ENCODE data around the gene PRICKLE1.

The PRICKLE1 gene

GRCh38 chr12:42589465-42590329, at the start of gene PRICKLE1:
TSS of gene PRICKLE1 (minus strand) at chr12:42589746. CDS start at chr12:42472516, 117,230 bp downstream.
- DNase-seq (ENCODE audit: low read depth in 2 of 2, low spot score in 1 of 2) = no peak

DNA sequence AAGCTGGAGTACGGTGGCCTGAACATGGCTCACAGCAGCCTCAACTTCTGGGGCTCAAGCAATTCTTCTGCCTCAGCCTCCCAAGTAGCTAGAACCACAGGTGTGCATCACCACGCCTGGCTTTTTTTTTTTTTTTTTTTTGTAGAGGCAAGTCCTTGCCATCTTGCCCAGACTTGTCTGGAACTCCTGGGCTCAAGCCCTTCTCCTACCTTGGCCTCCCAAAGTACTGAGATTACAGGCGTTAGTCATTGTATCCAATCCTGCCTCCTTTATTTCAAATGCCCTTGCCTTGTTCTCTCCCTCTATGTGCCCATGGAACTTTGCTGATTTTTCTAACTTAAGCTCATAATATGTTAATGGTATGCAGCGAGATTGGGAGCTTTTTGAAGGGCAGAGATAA, 49.2 kb upstream of the PRICKLE1 start:
- DNase-seq (ENCODE audit: low read depth in 2 of 2, low spot score in 1 of 2) = no peak

- DNase-seq (ENCODE audit: low read depth in 2 of 2, low spot score in 1 of 2) = no peak
Measured at GRCh38 chr12:42638011-42638410, 48.5 kb upstream of the PRICKLE1 start.

DNA sequence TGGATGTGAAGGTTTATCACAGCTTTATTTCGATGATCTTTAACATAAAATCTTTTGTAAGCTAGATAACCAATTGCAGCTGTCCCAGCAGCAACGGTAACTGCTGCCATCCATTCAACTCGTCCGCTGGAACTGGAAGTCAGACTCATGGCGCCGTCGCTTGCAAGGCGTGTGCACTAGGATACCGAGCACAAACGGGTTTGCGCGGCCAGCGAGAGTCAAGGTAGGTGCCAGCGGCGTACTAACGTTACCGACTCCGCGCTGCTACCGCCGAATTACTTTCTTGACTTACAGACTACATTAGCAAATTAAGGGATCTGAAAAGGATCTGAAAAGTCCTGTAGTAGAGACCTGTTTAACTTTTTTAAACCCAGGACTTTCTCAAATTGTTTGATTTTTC, 47.4 kb upstream of the PRICKLE1 start:
- no peak for DNase-seq (ENCODE audit: low read depth in 2 of 2, low spot score in 1 of 2)

GRCh38 chr12:42633594-42633993, 44.0 kb upstream of the PRICKLE1 start:
- DNase-seq (ENCODE audit: low read depth in 2 of 2, low spot score in 1 of 2) = no peak

GRCh38 chr12:42631513-42631912, 42.0 kb upstream of the PRICKLE1 start:
- no peak for DNase-seq (ENCODE audit: low read depth in 2 of 2, low spot score in 1 of 2)

DNA sequence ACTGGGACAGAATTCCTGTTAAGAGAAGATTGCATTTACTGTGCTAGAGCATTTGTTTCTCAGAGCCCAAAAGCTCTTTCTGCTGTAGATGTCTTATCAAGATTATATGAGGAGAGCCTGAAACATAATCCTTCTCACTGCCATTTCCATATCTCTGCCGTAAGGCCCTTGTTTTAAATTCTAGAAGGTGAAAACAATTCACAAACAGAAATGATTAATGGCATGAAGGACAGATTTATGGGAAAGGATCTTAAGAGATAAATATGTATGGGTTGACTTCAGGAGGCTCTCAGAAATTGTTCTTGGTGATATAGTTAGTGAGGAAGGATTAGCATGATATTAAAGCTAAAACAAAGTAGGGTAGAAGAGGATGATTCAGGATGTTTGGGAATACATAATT, 40.8 kb upstream of the PRICKLE1 start:
- DNase-seq (ENCODE audit: low read depth in 2 of 2, low spot score in 1 of 2) = no peak

DNA sequence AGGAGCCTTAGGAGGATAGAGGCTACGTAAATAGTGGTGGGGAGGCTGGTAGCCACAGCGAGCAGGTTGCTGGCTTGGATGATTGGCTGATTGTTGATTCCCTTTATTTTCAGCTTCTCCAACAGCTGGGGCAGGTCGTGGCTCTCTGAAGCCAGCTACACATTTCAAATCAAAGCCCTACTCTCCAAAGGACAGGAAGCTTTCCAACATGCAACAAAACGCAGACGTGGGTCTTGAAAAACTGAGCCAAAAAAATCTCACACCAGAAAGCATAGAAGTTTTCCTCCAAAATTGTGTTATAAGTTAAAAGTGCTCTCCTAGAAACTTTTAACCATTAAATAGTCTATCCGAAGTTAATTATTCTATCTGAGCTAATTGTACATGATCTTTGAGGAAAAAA, 37.6 kb upstream of the PRICKLE1 start:
- no peak for DNase-seq (ENCODE audit: low read depth in 2 of 2, low spot score in 1 of 2)

- no peak for DNase-seq (ENCODE audit: low read depth in 2 of 2, low spot score in 1 of 2)
Measured at GRCh38 chr12:42625611-42626010, 36.1 kb upstream of the PRICKLE1 start.

GRCh38 chr12:42617622-42618021, 28.1 kb upstream of the PRICKLE1 start:
- no peak for DNase-seq (ENCODE audit: low read depth in 2 of 2, low spot score in 1 of 2)

- DNase-seq (ENCODE audit: low read depth in 2 of 2, low spot score in 1 of 2) = no peak
Measured at GRCh38 chr12:42615006-42615405, 25.5 kb upstream of the PRICKLE1 start.

GRCh38 chr12:42612231-42612613, 22.7 kb upstream of the PRICKLE1 start:
- DNase-seq (ENCODE audit: low read depth in 2 of 2, low spot score in 1 of 2) = no peak

DNA sequence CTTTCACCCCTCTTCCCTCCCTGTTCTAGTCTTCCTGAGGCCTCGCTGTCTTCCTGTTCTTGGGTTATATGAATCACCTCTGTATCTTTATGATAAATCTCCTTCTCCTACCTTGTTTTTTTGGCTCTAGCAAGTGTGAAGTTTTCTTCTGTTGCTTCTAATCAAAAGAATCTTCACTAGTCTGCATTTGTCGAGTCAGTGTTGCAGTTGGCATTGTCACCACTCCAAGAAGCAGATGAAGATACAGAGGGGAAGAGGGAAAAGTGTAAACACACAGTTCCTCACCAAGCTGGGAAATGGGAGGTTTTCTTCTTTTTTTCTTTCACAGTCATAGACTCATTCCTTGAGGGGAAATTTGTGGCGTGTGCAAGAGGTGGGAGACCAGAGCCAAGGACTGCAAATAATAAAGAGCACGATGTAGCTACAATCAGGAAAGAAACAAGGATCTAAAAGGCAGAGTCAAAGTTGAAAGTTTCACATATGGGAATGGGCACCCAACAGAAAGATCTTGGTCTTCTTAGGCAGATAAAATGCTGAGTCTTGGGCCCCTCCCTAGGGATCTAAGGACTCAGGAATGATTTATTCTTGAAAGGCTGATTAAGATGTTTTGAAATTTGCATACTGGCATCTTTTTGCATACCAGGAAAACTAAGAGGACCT, 22.2 kb upstream of the PRICKLE1 start:
- DNase-seq (ENCODE audit: low read depth in 2 of 2, low spot score in 1 of 2) = no peak

- no peak for DNase-seq (ENCODE audit: low read depth in 2 of 2, low spot score in 1 of 2)
Measured at GRCh38 chr12:42609605-42610004, 20.1 kb upstream of the PRICKLE1 start.

DNA sequence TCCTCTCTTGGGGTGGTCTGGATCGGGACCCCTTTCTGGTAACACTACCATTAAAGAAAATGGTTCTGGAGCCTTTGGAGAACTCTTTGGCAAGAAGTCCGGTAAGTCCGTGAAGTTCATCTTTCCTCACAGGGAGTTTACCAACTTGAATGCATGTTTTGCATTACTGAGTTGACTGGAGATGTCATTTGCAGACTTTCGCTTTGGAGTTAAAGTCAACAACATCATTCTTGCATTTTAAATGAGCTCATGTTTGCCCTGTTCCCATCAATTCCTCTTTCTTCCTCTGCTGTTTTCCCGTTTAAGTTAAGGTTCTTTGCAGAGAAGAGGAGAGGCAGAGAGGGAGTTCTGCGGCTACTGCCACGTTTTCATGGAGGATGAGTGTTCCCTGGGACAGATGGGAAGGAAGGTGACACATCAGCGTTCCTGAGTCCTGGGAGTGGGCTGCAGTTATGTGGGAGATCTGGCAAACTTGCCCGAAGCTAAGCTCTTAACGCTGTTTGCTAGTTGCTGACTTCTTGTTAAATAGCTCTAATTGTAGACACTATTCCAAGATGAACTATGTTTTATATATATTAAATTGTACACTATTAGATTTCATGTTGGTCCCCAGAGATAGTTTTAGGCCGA, 18.8 kb upstream of the PRICKLE1 start:
- no peak for DNase-seq (ENCODE audit: low read depth in 2 of 2, low spot score in 1 of 2)

DNA sequence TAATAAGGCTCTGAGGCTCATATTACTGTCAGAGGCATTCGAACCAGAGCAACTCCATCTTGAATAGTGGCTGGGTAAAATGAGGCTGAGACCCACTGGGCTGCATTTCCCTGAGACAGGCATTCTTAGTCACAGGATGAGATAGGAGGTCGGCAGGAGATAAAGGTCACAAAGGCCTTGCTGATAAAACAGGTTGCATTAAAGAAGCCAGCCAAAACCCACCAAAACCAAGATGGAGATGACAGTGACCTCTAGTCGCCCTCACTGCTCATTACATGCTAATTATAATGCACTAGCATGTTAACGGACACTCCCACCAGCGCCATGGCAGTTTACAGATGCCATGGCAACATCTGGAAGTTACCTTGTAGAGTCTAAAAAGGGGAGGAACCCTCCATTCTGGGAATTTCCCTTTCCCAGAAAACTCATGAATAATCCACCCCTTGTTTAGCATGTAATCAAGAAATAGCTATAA, 18.1 kb upstream of the PRICKLE1 start:
- no peak for DNase-seq (ENCODE audit: low read depth in 2 of 2, low spot score in 1 of 2)

DNA sequence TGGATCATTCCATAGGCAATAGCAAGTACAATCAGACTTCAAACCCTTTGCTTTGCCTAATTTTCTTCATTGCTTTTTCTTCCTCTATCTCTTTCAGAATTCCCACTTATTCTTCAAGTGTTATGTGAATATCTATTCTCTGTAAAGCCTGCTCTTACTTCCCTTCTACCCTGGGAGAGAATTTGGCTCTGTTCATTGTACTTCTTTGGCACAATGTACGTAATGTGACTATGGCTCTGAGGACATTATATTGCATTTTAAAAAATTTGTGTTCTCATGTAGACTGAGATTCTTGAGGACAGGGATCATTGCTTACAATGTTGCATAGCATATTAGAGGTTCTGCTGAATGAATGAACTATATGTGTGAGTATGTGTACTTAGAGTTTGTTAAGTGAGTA, 16.9 kb upstream of the PRICKLE1 start:
- no peak for DNase-seq (ENCODE audit: low read depth in 2 of 2, low spot score in 1 of 2)

GRCh38 chr12:42605685-42606084, 16.1 kb upstream of the PRICKLE1 start:
- DNase-seq (ENCODE audit: low read depth in 2 of 2, low spot score in 1 of 2) = no peak

DNA sequence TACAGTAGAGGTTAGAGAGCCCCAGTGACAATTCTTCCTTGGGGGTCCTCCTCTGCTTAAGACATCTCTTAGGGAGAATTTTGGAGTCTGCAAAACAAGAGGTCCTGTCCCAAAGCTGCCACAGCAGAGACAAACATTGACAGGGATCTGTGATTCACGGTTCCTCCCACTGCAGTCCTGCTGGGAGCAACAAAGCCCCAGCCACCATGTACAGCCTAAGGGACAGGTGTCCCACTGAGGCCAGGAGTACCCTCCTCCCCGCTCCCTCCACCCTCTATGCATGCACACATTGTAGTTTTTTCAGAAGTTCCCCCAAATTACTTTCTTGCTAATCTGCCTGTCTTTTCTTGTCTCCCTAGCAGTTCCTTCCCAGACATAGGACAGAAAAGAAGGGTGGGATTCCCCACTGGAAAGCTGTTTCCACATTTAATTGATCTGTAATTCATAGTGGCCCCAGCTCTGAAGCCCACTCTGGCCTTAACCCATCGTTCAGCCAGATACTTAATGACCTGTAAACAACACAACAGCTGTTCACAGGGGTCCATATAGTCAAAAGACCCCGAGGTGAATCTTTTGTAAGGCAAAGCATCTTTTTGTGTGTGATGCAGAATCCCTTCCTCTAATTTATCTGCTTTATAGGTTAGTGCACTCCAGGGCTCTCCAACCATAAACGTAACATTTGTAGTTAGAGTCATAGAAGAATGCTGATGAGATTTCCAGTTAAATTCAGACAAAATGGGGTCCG, 13.9 kb upstream of the PRICKLE1 start:
- DNase-seq (ENCODE audit: low read depth in 2 of 2, low spot score in 1 of 2) = no peak

GRCh38 chr12:42593874-42594273, 4.3 kb upstream of the PRICKLE1 start:
- no peak for DNase-seq (ENCODE audit: low read depth in 2 of 2, low spot score in 1 of 2)

GRCh38 chr12:42590330-42590934, 886 bp upstream of the PRICKLE1 start:
- no peak for DNase-seq (ENCODE audit: low read depth in 2 of 2, low spot score in 1 of 2)
